A204.1 (cell line): Measurements from ENCODE around the gene FTO.

Source experiments
- FAIRE-seq: peaks from 2 replicates; lab custom pipeline; 2012; peaks lifted over from hg19 to GRCh38; lab: Jason Lieb, UNC

The FTO gene

GRCh38 chr16:54129810-54130209 lies 425.9 kb downstream of the FTO start:
- no peak for FAIRE-seq

- FAIRE-seq, result no peak
Measured at GRCh38 chr16:54135361-54136275, 431.7 kb downstream of the FTO start.

- FAIRE-seq, result no peak
Measured at GRCh38 chr16:54136276-54136625, 432.3 kb downstream of the FTO start.

- FAIRE-seq, result no peak
Measured at GRCh38 chr16:54140057-54140787, 436.3 kb downstream of the FTO start.

- no peak for FAIRE-seq
Measured at GRCh38 chr16:54140788-54141136, 436.8 kb downstream of the FTO start.

GRCh38 chr16:54142787-54143186 lies 438.8 kb downstream of the FTO start:
- no peak for FAIRE-seq

- no peak for FAIRE-seq
Measured at GRCh38 chr16:54143410-54143809, 439.5 kb downstream of the FTO start.

GRCh38 chr16:54143934-54144571 lies 440.1 kb downstream of the FTO start:
- FAIRE-seq, result no peak

- FAIRE-seq, result no peak
Measured at GRCh38 chr16:54144572-54144947, 440.6 kb downstream of the FTO start.

- FAIRE-seq, result no peak
Measured at GRCh38 chr16:54145881-54146280, 441.9 kb downstream of the FTO start.

- FAIRE-seq, result no peak
Measured at GRCh38 chr16:54148974-54149373, 445.0 kb downstream of the FTO start.

- no peak for FAIRE-seq
Measured at GRCh38 chr16:54150861-54151260, 446.9 kb downstream of the FTO start.

- no peak for FAIRE-seq
Measured at GRCh38 chr16:54152362-54153239, 448.6 kb downstream of the FTO start.

GRCh38 chr16:54153240-54153934 lies 449.4 kb downstream of the FTO start:
- FAIRE-seq, result no peak

- FAIRE-seq, result no peak
Measured at GRCh38 chr16:54156349-54156748, 452.4 kb downstream of the FTO start.

GRCh38 chr16:54158986-54159385 lies 455.0 kb downstream of the FTO start:
- no peak for FAIRE-seq

GRCh38 chr16:54159490-54160080 lies 455.6 kb downstream of the FTO start:
- FAIRE-seq, result no peak

GRCh38 chr16:54160252-54160860 lies 456.4 kb downstream of the FTO start:
- no peak for FAIRE-seq

- no peak for FAIRE-seq
Measured at GRCh38 chr16:54160939-54161897, 457.3 kb downstream of the FTO start.
